BJ (cell line): ENCODE data around the gene KRT79. TPM values are rescaled to one million over a fixed set of nuclear protein-coding genes. Genes with fewer than 3 reads are reported as not detected.

ENCODE experiments used
- CTCF ChIA-PET: fragments of 350-600 bp; formaldehyde crosslinking; extraction: SDS; loops from one replicate; lab custom pipeline; 2021; ENCODE audit warnings: antibody characterized with exemption, inconsistent platforms; lab: Yijun Ruan, JAX
- POLR2A ChIA-PET: fragments of 300-600 bp; sonication (Branson Sonifier 250); formaldehyde crosslinking; extraction: SDS; loops from one replicate; lab custom pipeline; 2021; ENCODE audit warnings: antibody characterized with exemption; lab: Charles Lee
- DNase-seq: peaks from one replicate; pipeline ENCODE4 v3.0.0-alpha.2; 2011; ENCODE audit warnings: low read depth
- H3K27me3 ChIP-seq: 2 replicates; pipeline ENCODE4 v1.6.0; 2011; ENCODE audit warnings: low read length; ENCODE audit not compliant: control insufficient read depth, insufficient read depth
- H3K36me3 ChIP-seq: 2 replicates; pipeline ENCODE4 v1.5.1; 2011; ENCODE audit warnings: low read length; ENCODE audit not compliant: control insufficient read depth, insufficient read depth
- H3K4me3 ChIP-seq: 2 replicates; pipeline ENCODE4 v1.5.1; 2011; ENCODE audit warnings: low read depth, mild to moderate bottlenecking, control low read depth, low read length
- polyA plus RNA-seq: library from polyadenylated mRNA; depleted of rRNA; stranded (reverse); fragments of >200 nt; gene quantifications from 2 replicates; pipeline ENCODE4 v1.2.3, GENCODE V29; 2011
- TF ChIP-seq, protein P1 (sequence below): IDR thresholded peaks from 2 replicates; pipeline ENCODE4 v1.5.1; 2011; ENCODE audit warnings: low read depth, mild to moderate bottlenecking, control low read depth, inconsistent platforms, low read length, moderate library complexity; ENCODE audit not compliant: insufficient read depth

KRT79 gene
- polyA plus RNA-seq, 1 experiment: not detected

DNA sequence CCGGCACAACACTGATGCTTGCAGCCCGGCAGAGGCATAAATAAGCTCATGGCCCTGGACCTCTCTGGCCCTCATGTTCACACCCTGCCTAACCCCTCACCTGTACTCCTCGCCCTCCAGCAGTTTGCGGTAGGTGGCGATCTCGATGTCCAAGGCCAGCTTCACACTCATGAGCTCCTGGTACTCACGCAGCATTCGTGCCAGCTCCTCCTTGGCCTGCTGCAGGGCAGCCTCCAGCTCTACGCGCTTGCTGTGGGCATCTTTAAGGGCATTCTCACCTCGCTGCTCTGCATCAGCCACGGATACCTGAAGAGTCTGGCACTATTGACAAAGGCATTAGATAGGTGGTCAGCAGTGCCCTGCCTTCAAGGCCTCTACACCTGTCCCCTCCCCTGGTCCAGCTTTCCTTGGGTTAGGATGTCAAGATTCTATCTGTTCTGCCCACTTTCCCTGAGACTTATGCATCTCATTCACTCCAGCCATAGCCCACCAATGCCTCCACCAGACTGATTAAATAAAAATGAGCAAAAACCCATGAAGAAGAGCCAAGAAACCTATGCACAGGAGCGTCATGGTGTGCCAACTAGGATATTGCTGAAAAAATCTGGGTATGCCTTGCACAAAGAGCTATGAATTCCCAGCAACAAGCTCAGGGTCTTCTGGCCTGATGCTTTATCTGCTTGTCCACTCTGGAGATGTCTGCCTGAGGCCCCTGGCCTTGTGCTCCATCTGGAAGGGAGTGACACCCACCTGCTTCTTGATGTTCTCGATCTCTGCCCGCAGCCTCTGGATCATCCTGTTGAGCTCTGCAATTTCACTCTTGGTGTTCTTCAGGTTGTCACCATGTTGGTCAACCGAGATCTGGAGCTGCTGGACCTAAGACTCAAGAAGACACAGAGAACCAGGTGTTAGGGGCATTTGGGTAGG, 26.3 kb downstream of the KRT79 start:
- DNase-seq: no peak
- Histone ChIP-seq H3K4me3 (no peak overlapping the region), H3K36me3 (no peaks in the 10 kb centered on the region), H3K27me3 (peaks cover 10% of the 10 kb centered on the region)
- POLR2A ChIA-PET: no interaction called here
- CTCF ChIA-PET: interaction anchor here (1.5 kb wide), 1 partner anchor 15 kb away, joined by 3 read pairs; no protein-coding TSS in a partner anchor
- TF ChIP-seq, protein P1, sequence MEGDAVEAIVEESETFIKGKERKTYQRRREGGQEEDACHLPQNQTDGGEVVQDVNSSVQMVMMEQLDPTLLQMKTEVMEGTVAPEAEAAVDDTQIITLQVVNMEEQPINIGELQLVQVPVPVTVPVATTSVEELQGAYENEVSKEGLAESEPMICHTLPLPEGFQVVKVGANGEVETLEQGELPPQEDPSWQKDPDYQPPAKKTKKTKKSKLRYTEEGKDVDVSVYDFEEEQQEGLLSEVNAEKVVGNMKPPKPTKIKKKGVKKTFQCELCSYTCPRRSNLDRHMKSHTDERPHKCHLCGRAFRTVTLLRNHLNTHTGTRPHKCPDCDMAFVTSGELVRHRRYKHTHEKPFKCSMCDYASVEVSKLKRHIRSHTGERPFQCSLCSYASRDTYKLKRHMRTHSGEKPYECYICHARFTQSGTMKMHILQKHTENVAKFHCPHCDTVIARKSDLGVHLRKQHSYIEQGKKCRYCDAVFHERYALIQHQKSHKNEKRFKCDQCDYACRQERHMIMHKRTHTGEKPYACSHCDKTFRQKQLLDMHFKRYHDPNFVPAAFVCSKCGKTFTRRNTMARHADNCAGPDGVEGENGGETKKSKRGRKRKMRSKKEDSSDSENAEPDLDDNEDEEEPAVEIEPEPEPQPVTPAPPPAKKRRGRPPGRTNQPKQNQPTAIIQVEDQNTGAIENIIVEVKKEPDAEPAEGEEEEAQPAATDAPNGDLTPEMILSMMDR: no peak

DNA sequence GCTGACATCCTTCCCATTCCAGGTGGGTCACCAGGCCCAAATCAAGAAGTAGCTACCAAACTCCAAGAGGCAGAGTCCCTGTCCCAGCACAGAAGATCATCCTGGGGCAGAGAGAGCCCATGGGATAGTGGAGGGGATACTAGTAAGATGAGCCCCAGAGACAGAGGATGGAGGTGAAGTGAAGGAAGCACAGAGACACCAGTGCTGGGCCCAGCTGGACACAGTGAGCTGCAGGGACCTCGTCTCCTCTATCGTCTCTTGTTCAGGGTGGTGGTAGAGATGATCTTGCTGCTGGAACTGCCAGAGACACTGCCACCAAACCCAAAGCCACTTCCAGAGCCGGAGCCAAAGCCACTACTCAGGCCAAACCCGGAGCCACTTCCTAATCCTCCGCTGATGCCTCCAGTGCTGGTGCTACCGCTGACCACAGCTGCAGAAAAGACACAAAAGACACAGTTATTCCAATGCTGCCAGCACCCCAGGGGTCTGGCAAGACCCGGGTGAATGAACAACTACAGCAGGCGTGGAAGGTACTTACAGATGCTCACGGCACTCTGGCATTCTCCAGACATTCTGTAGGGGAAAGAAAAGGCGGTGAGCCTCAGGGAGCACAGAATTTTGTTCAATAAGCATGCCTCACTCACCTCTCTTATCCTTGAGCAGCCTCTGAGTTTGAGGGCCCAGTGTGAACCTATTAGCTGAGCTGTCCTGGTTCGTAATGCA, 27.1 kb downstream of the KRT79 start:
- CTCF ChIA-PET: no interaction called here
- TF ChIP-seq, protein P1: no peak
- H3K27me3 ChIP-seq: peaks cover 9% of the 10 kb centered on the region

DNA sequence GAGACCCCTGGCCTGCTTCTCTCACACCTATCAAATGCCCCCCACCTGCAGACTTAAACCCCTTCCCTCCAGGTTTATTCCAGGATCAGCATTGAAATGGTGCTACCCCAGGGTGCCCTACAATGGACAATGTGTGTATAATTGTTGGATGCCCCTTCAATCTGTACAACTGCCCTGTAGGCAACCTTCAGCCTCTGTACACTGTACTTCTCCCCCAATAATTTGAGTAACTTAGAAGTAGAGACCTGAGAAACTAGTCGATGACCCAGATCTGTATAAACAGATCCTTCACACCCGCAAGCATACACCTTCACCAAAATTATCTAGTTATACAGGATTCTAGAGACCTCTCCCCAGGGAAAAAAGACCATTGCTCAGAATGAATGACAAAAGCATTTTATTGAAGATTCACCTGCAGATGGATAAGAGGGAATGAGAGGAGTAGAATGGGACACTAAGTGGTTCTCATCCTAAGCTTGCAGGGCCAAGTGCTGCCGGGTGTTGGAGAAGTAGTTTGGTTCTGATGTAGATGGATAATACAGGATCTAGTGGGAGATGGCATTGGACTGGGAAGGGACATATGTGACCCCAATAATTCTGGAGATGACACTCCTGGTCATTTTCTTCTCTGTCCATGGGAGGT, 27.8 kb downstream of the KRT79 start:
- Histone ChIP-seq H3K36me3 (no peaks in the 10 kb centered on the region), H3K4me3 (no peak overlapping the region), H3K27me3 (peaks cover 8% of the 10 kb centered on the region)
- ChIA-PET POLR2A (no interaction called here), CTCF (no interaction called here)
- DNase-seq: no peak
- TF ChIP-seq, protein P1: no peak

More for the DNA sequence above, 27.1 kb downstream of the KRT79 start:
- POLR2A ChIA-PET: no interaction called here
- DNase-seq: no peak
- Histone ChIP-seq H3K4me3 (no peak overlapping the region), H3K36me3 (no peaks in the 10 kb centered on the region)

DNA sequence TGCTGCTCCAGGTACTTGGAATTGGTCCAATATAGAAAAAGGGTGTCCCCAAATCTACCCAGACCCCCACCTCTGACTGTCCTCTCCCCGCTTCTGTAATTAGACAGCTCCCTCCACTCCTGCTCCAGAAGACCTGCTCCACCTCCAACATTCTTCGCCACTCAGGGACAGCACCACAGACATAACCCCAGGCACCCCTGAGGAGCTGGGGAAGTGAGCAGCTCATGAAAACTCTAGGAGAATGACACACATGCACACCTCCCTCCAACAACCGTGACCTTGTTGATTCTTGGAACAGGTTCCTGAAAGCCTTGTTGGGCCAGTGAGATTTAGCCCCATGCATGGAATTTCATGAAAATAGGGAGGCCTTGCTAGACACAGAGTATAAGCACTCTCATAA, 28.4 kb downstream of the KRT79 start:
- no peak for DNase-seq
- H3K4me3 ChIP-seq: no peak overlapping the region
- H3K27me3 ChIP-seq: peaks cover 8% of the 10 kb centered on the region
- TF ChIP-seq, protein P1: no peak
- ChIA-PET POLR2A (no interaction called here), CTCF (no interaction called here)
- H3K36me3 ChIP-seq: no peaks in the 10 kb centered on the region

GRCh38 chr12:52805000-52805399, 29.1 kb downstream of the KRT79 start:
- ChIA-PET POLR2A (no interaction called here), CTCF (no interaction called here)
- DNase-seq: no peak
- Histone ChIP-seq H3K4me3 (no peak overlapping the region), H3K36me3 (no peaks in the 10 kb centered on the region), H3K27me3 (peaks cover 6% of the 10 kb centered on the region)
- TF ChIP-seq, protein P1: no peak
